Stimulated activated CD4-positive, alpha-beta T cell treated with anti-CD3 and anti-CD28 coated beads, Interleukin-12 subunit alpha, Interleukin-12 subunit beta, amount 100 ng/mL, for 48 hours (primary cell): ENCODE data around the gene KCNN1.
"Not testable (repeated sequence)": the region's sequence is repeated elsewhere in the genome, so short reads cannot be mapped to it uniquely, and the experiment has no call there.

Source experiments
- DNase-seq, 3 donors: peaks; one replicate each; pipeline ENCODE4 v3.0.0-alpha.2; 2020; ENCODE audit warnings: low read depth in 2 of 3, low spot score in 1 of 3

Gene KCNN1

GRCh38 chr19:17966550-17967256 is at the start of gene KCNN1:
Gene KCNN1, plus strand, starts transcription at chr19:17967107. Its CDS starts 6,782 bp downstream, at chr19:17973889.
- DNase-seq, result no peak

- DNase-seq, result not testable (repeated sequence)
Measured at GRCh38 chr19:17918151-17918550, 48.8 kb upstream of the KCNN1 start.

GRCh38 chr19:17919122-17919521 is 47.8 kb upstream of the KCNN1 start:
- DNase-seq, result not testable (repeated sequence)

- DNase-seq, result no peak
Measured at GRCh38 chr19:17920527-17920926, 46.4 kb upstream of the KCNN1 start.

- no peak for DNase-seq
Measured at GRCh38 chr19:17922138-17922537, 44.8 kb upstream of the KCNN1 start.

- DNase-seq, result no peak
Measured at GRCh38 chr19:17926044-17926443, 40.9 kb upstream of the KCNN1 start.

GRCh38 chr19:17929056-17929455 is 37.9 kb upstream of the KCNN1 start:
- no peak for DNase-seq

- DNase-seq, result no peak
Measured at GRCh38 chr19:17931532-17932191, 35.2 kb upstream of the KCNN1 start.

GRCh38 chr19:17932485-17933338 is 34.2 kb upstream of the KCNN1 start, which contains the start of gene CCDC124:
Gene CCDC124, plus strand, starts transcription at chr19:17933015. Its CDS starts 3,406 bp downstream, at chr19:17936421.
- peak; percentile 82 to 91 (median 88) for DNase-seq

GRCh38 chr19:17933414-17934129 is 33.3 kb upstream of the KCNN1 start:
- DNase-seq, result no peak

GRCh38 chr19:17936379-17936778 is 30.5 kb upstream of the KCNN1 start:
- DNase-seq, result no peak

- no peak for DNase-seq
Measured at GRCh38 chr19:17937371-17937900, 29.5 kb upstream of the KCNN1 start.

GRCh38 chr19:17938092-17938845 is 28.6 kb upstream of the KCNN1 start:
- peak; percentile 72 to 79 (median 75) for DNase-seq

- no peak for DNase-seq
Measured at GRCh38 chr19:17942181-17942580, 24.7 kb upstream of the KCNN1 start.

- DNase-seq, result no peak
Measured at GRCh38 chr19:17942582-17943273, 24.2 kb upstream of the KCNN1 start.

GRCh38 chr19:17943274-17944221 is 23.4 kb upstream of the KCNN1 start:
- DNase-seq, result no peak

GRCh38 chr19:17944301-17944700 is 22.6 kb upstream of the KCNN1 start:
- DNase-seq, result no peak
